OCI-LY1 (cell line): Measurements from ENCODE around the gene GRB10.

Experiments
- H2AFZ ChIP-seq: fragments of 200-600 bp; sonication (generic), shearing (Covaris generic); 2 replicates; pipeline ENCODE4 v1.6.0; 2014; ENCODE audit warnings: antibody characterized with exemption, mild to moderate bottlenecking, low read length
- H3F3A ChIP-seq: fragments of 200-600 bp; sonication (generic), shearing (Covaris generic); 2 replicates; pipeline ENCODE4 v1.6.0; 2014; ENCODE audit warnings: mild to moderate bottlenecking, antibody characterized with exemption, low read length, moderate library complexity; ENCODE audit not compliant: insufficient read depth
- H3K27ac ChIP-seq: fragments of 200-600 bp; sonication (generic); 2 replicates; pipeline ENCODE4 v1.5.1; 2014; ENCODE audit warnings: low read length, mixed run types, mild to moderate bottlenecking, low read depth; ENCODE audit not compliant: poor library complexity, severe bottlenecking
- H3K27me3 ChIP-seq: fragments of 200-600 bp; sonication (generic); 2 replicates; pipeline ENCODE4 v1.6.0; 2014; ENCODE audit warnings: antibody characterized with exemption, mild to moderate bottlenecking, low read length, moderate library complexity; ENCODE audit not compliant: insufficient read depth
- H3K36me3 ChIP-seq: fragments of 200-600 bp; sonication (generic); 2 replicates; pipeline ENCODE4 v1.6.1; 2014; ENCODE audit warnings: mild to moderate bottlenecking, antibody characterized with exemption, low read length, moderate library complexity, mixed read lengths; ENCODE audit not compliant: insufficient read depth
- H3K4me1 ChIP-seq: fragments of 200-600 bp; sonication (generic); 2 replicates; pipeline ENCODE4 v1.5.1; 2014; ENCODE audit warnings: mild to moderate bottlenecking, low read length, moderate library complexity; ENCODE audit not compliant: insufficient read depth, severe bottlenecking
- H3K4me2 ChIP-seq: fragments of 200-600 bp; sonication (generic), shearing (Covaris generic); 2 replicates; pipeline ENCODE4 v1.6.1; 2014; ENCODE audit warnings: low read length
- H3K4me3 ChIP-seq: fragments of 200-600 bp; sonication (generic); 2 replicates; pipeline ENCODE4 v1.5.1; 2014; ENCODE audit warnings: low read length, low read depth, mild to moderate bottlenecking, mixed read lengths; ENCODE audit not compliant: poor library complexity, severe bottlenecking
- H3K79me2 ChIP-seq: fragments of 200-600 bp; shearing (Covaris generic); 2 replicates; pipeline ENCODE4 v1.6.1; 2016; ENCODE audit warnings: mixed run types, low read length, mixed read lengths; ENCODE audit not compliant: insufficient read depth
- H3K9ac ChIP-seq: fragments of 200-600 bp; sonication (generic), shearing (Covaris generic); 2 replicates; pipeline ENCODE4 v1.6.1; 2014; ENCODE audit warnings: mild to moderate bottlenecking, low read length, mixed read lengths
- H3K9me2 ChIP-seq: fragments of 200-600 bp; sonication (generic), shearing (Covaris generic); 2 replicates; pipeline ENCODE4 v1.6.1; 2014; ENCODE audit warnings: low read depth, mild to moderate bottlenecking, low read length, mixed read lengths
- H3K9me3 ChIP-seq: fragments of 200-600 bp; shearing (Covaris generic); 2 replicates; pipeline ENCODE4 v1.6.1; 2014; ENCODE audit warnings: low read length, mixed read lengths
- H4K20me1 ChIP-seq: fragments of 200-600 bp; sonication (generic), shearing (Covaris generic); 2 replicates; pipeline ENCODE4 v1.6.0; 2016; ENCODE audit warnings: mild to moderate bottlenecking, low read length; ENCODE audit not compliant: insufficient read depth
- EZH2 ChIP-seq: fragments of 200-600 bp; sonication (generic), shearing (Covaris generic); IDR thresholded peaks from 2 replicates; pipeline ENCODE4 v1.8.0; 2017; ENCODE audit warnings: borderline replicate concordance, mixed run types, mild to moderate bottlenecking, antibody characterized with exemption, low read length, moderate library complexity, mixed read lengths
- TF ChIP-seq, protein P1 (sequence below): fragments of 200-600 bp; sonication (generic), shearing (Covaris generic); IDR thresholded peaks from 2 replicates; pipeline ENCODE4 v1.5.1; 2017; ENCODE audit warnings: mild to moderate bottlenecking, antibody characterized with exemption, low read length, moderate library complexity, mixed read lengths

Gene GRB10

GRCh38 chr7:50664937-50665336 lies 117.8 kb downstream of the GRB10 start:
- no peak overlapping the region for H3K4me3 ChIP-seq
- no peaks in the 10 kb centered on the region for H3K4me1 ChIP-seq
- TF ChIP-seq, protein P1, sequence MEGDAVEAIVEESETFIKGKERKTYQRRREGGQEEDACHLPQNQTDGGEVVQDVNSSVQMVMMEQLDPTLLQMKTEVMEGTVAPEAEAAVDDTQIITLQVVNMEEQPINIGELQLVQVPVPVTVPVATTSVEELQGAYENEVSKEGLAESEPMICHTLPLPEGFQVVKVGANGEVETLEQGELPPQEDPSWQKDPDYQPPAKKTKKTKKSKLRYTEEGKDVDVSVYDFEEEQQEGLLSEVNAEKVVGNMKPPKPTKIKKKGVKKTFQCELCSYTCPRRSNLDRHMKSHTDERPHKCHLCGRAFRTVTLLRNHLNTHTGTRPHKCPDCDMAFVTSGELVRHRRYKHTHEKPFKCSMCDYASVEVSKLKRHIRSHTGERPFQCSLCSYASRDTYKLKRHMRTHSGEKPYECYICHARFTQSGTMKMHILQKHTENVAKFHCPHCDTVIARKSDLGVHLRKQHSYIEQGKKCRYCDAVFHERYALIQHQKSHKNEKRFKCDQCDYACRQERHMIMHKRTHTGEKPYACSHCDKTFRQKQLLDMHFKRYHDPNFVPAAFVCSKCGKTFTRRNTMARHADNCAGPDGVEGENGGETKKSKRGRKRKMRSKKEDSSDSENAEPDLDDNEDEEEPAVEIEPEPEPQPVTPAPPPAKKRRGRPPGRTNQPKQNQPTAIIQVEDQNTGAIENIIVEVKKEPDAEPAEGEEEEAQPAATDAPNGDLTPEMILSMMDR = no peak
- TF ChIP-seq EZH2 = no peak
- H3K4me2 ChIP-seq = no peak overlapping the region
- no peaks in the 10 kb centered on the region for H3K79me2 ChIP-seq
- H3K9me2 ChIP-seq = no peaks in the 10 kb centered on the region
- H3K36me3 ChIP-seq = no peaks in the 10 kb centered on the region
- H3K27me3 ChIP-seq = peaks cover 19% of the 10 kb centered on the region
- H3K9me3 ChIP-seq = no peaks in the 10 kb centered on the region
- H4K20me1 ChIP-seq = no peaks in the 10 kb centered on the region
- H3F3A ChIP-seq = no peaks in the 10 kb centered on the region
- H3K27ac ChIP-seq = no peak overlapping the region
- no peak overlapping the region for H2AFZ ChIP-seq
- H3K9ac ChIP-seq = no peak overlapping the region

DNA sequence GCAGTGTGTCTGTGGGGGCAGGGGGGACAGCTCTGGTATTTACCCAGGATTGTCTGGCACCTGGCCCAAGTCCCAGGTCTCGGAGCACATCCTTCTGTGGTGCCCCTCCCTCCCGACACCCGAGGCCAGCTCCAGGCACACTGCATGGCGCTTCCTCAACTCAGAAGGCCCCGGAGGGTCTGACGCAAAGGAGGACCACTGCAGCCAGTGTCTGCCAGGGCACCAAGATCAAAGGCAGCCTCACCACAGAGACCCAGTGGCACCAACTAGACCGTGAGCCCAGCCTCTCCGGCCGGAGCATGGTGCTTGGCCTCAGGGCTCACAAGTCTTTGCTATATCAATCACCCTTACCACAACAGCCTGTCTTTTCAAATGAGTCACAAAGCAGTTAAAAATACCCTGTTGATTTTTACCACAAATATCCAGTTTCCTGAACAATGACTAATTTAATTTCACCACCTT lies 118.2 kb downstream of the GRB10 start:
- Histone ChIP-seq H3K27me3 (peaks cover 18% of the 10 kb centered on the region), H3F3A (no peaks in the 10 kb centered on the region), H3K4me3 (no peak overlapping the region), H3K4me1 (no peaks in the 10 kb centered on the region), H3K9ac (no peak overlapping the region), H4K20me1 (no peaks in the 10 kb centered on the region), H3K79me2 (no peaks in the 10 kb centered on the region), H3K9me3 (no peaks in the 10 kb centered on the region), H3K4me2 (no peak overlapping the region), H3K9me2 (no peaks in the 10 kb centered on the region), H3K36me3 (no peaks in the 10 kb centered on the region), H3K27ac (no peak overlapping the region), H2AFZ (no peak overlapping the region)
- TF ChIP-seq, protein P1 = no peak
- no peak for TF ChIP-seq EZH2

DNA sequence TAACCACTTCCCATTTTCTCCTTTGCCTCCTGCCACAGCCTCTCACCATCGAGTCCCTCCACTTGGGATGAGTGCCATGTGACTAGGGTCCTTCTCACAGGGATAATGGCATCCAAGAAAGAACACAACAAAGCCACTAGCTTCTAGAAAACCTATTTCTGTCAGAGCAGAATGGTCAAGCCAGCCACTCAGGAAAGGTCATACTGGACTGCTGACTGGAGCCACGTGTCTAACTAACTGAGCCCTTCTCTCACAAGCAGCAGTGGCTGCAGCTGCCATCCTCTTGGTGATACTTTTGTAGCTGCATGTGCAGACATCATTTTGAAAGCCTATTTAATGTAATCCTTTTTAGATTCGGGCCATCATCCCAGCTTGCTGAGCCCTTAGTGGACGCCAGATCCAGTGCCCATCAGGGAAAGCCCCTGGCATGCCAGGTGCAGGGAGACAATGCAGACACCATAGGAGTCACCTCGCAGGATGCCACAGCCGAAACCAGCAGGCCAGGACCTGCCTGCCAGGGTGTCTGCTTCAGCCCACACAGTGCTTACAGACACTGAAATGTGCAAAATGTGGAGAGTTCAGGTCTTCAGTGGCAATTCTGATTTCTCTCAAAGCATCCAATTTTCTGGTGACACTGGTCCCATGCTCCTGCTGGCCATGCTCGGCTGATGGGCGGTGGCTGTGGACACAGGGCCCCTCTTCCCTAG lies 119.1 kb downstream of the GRB10 start:
- Histone ChIP-seq H3K36me3 (no peaks in the 10 kb centered on the region), H3K27me3 (peaks cover 24% of the 10 kb centered on the region), H3K4me3 (no peak overlapping the region), H3K9me3 (no peaks in the 10 kb centered on the region), H3K4me2 (no peak overlapping the region), H3K9ac (no peak overlapping the region), H3F3A (no peaks in the 10 kb centered on the region), H3K27ac (no peak overlapping the region), H4K20me1 (no peaks in the 10 kb centered on the region), H3K9me2 (no peaks in the 10 kb centered on the region), H2AFZ (no peak overlapping the region), H3K79me2 (no peaks in the 10 kb centered on the region), H3K4me1 (no peaks in the 10 kb centered on the region)
- TF ChIP-seq, protein P1 = no peak
- TF ChIP-seq EZH2 = no peak
